Esophagus squamous epithelium (tissue), 4 donors: ENCODE data around the gene FSTL4.

ENCODE experiments used
- POLR2A ChIP-seq, 4 donors: fragments of 450-650 bp; IDR thresholded peaks; one replicate each; pipeline ENCODE4 v1.6.1; 2017; ENCODE audit warnings: antibody characterized with exemption in 4 of 4, mild to moderate bottlenecking in 4 of 4, moderate library complexity in 3 of 4
- TF ChIP-seq, protein P1 (sequence below), 6 experiments: fragments of 450-650 bp in 4 of 6; fragments of 200-600 bp in 2 of 6; sonication (generic) in 2 of 6; IDR thresholded peaks; one replicate each; pipeline ENCODE4 v1.5.1; 2016 to 2019; ENCODE audit warnings: antibody characterized with exemption in 6 of 6, mild to moderate bottlenecking in 4 of 6, moderate library complexity in 4 of 6

DNA sequence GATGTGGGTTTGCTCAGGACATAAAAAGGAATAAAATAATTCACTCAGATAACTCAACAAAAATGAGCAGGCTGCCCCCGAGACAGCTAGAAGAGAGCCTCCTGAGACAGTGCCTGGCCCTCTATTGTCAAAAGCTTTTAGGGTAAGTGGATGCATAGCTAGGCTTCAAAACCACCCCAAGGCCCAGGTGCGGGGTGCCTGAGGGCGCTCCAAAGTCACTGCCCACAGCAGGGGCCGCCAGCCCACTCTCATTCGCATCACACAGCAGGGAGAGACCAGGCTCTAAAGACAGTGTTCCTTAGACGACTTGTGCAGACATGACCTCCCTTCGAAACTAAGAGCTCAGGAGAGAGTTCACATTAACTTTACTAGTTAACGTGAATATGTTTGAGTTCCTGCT lies 271.5 kb downstream of the FSTL4 start:
- TF ChIP-seq, protein P1, sequence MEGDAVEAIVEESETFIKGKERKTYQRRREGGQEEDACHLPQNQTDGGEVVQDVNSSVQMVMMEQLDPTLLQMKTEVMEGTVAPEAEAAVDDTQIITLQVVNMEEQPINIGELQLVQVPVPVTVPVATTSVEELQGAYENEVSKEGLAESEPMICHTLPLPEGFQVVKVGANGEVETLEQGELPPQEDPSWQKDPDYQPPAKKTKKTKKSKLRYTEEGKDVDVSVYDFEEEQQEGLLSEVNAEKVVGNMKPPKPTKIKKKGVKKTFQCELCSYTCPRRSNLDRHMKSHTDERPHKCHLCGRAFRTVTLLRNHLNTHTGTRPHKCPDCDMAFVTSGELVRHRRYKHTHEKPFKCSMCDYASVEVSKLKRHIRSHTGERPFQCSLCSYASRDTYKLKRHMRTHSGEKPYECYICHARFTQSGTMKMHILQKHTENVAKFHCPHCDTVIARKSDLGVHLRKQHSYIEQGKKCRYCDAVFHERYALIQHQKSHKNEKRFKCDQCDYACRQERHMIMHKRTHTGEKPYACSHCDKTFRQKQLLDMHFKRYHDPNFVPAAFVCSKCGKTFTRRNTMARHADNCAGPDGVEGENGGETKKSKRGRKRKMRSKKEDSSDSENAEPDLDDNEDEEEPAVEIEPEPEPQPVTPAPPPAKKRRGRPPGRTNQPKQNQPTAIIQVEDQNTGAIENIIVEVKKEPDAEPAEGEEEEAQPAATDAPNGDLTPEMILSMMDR (IDR thresholded peaks at IDR 0.05), result no peak
- TF ChIP-seq POLR2A (IDR thresholded peaks at IDR 0.05), result no peak
